H1 (cell line): ENCODE measurements around the gene SSBP3. TPM values are rescaled to one million over a fixed set of nuclear protein-coding genes. Genes with fewer than 3 reads are reported as not detected.

Experiments used
- CTCF ChIA-PET: fragments of 300-600 bp; sonication (Branson Sonifier 250); formaldehyde crosslinking; loops from one replicate; lab custom pipeline; 2021; ENCODE audit not compliant: partially characterized antibody; lab: Charles Lee
- POLR2A ChIA-PET: fragments of 300-600 bp; sonication (Branson Sonifier 250); formaldehyde crosslinking; loops from one replicate; lab custom pipeline; 2021; ENCODE audit warnings: inconsistent platforms; ENCODE audit not compliant: partially characterized antibody; lab: Charles Lee
- DNase-seq, 2 experiments: peaks; one replicate each; pipeline versions ENCODE4 v3.0.0 to v3.0.0-alpha.2; 2010 to 2022; ENCODE audit warnings: low spot score in 2 of 2, low read depth in 1 of 2, mixed read lengths in 1 of 2
- FAIRE-seq: peaks from 2 replicates; lab custom pipeline; 2011; peaks lifted over from hg19 to GRCh38; lab: Jason Lieb, UNC
- H2AFZ ChIP-seq: 2 replicates; pipeline ENCODE4 v1.8.1; 2012; ENCODE audit warnings: low read length, inconsistent platforms
- H2AK5ac ChIP-seq: 2 replicates; pipeline ENCODE4 v1.6.1; 2013; ENCODE audit warnings: low read depth, low read length
- H2BK120ac ChIP-seq: replicated peaks from 2 replicates; pipeline ENCODE3; 2013; ENCODE audit warnings: low read depth, low read length, inconsistent platforms
- H2BK12ac ChIP-seq: 2 replicates; pipeline ENCODE4 v1.6.1; 2013; ENCODE audit warnings: low read depth, low read length
- H2BK15ac ChIP-seq: 2 replicates; pipeline ENCODE4 v1.6.1; 2013; ENCODE audit warnings: low read length
- H2BK20ac ChIP-seq: 2 replicates; pipeline ENCODE4 v1.6.1; 2013; ENCODE audit warnings: low read length
- H2BK5ac ChIP-seq: 2 replicates; pipeline ENCODE4 v1.6.1; 2013; ENCODE audit warnings: low read depth, low read length
- H3K14ac ChIP-seq: 2 replicates; pipeline ENCODE4 v1.6.1; 2013; ENCODE audit warnings: inconsistent platforms; ENCODE audit not compliant: insufficient read length
- H3K18ac ChIP-seq: 2 replicates; pipeline ENCODE4 v1.6.1; 2013; ENCODE audit warnings: low read length; ENCODE audit errors: extremely low read depth
- H3K23ac ChIP-seq: 2 replicates; pipeline ENCODE4 v1.6.1; 2013; ENCODE audit warnings: inconsistent platforms; ENCODE audit not compliant: insufficient read length
- H3K23me2 ChIP-seq: 2 replicates; pipeline ENCODE4 v1.6.1; 2013; ENCODE audit warnings: low read depth, low read length
- H3K27ac ChIP-seq: 2 replicates; pipeline ENCODE4 v1.6.1; 2011; ENCODE audit warnings: low read depth, low read length, inconsistent platforms
- H3K27me3 ChIP-seq, 4 experiments: replicated peaks in 1 of 4; 1 replicate in 1 of 4; 2 replicates in 3 of 4; pipeline versions ENCODE4 v1.6.1 to v1.8.1; 2011 to 2013; ENCODE audit warnings: low read length in 3 of 4, mild to moderate bottlenecking in 3 of 4, inconsistent platforms in 2 of 4, mixed read lengths in 2 of 4, moderate library complexity in 1 of 4; ENCODE audit not compliant: control insufficient read depth in 3 of 4, insufficient read depth in 3 of 4; ENCODE audit errors: extremely low read depth in 1 of 4
- H3K36me3 ChIP-seq, 4 experiments: 2 replicates each; pipeline versions ENCODE4 v1.6.1 to v1.8.1; 2011 to 2013; ENCODE audit warnings: mild to moderate bottlenecking in 4 of 4, low read length in 3 of 4, moderate library complexity in 2 of 4, control low read depth in 1 of 4, inconsistent platforms in 1 of 4; ENCODE audit not compliant: insufficient read depth in 4 of 4, control insufficient read depth in 2 of 4
- H3K4ac ChIP-seq: replicated peaks from 2 replicates; pipeline ENCODE3; 2013; ENCODE audit warnings: low read length, low read depth, mixed read lengths, inconsistent platforms; ENCODE audit not compliant: insufficient read length
- H3K4me1 ChIP-seq, 4 experiments: replicated peaks in 1 of 4; 1 replicate in 1 of 4; 2 replicates in 3 of 4; pipeline versions ENCODE4 v1.6.1 to v1.8.1; 2011 to 2013; ENCODE audit warnings: low read length in 3 of 4, inconsistent platforms in 2 of 4, mixed read lengths in 1 of 4; ENCODE audit not compliant: insufficient read depth in 4 of 4, control insufficient read depth in 3 of 4
- H3K4me2 ChIP-seq, 2 experiments: 2 replicates each; pipeline versions ENCODE4 v1.6.1 to v1.8.1; 2011 to 2013; ENCODE audit warnings: low read depth in 2 of 2, low read length in 2 of 2, control low read depth in 1 of 2, inconsistent platforms in 1 of 2, mild to moderate bottlenecking in 1 of 2; ENCODE audit not compliant: insufficient read depth in 1 of 2
- H3K4me3 ChIP-seq, 4 experiments: fragments of 200-600, 300-600 bp in 1 of 4; sonication (generic), shearing (Covaris generic), sonication (Bioruptor Twin) in 1 of 4; 2 replicates each; pipeline versions ENCODE4 v1.5.1 to v1.8.1; 2011 to 2016; ENCODE audit warnings: low read length in 4 of 4, low read depth in 3 of 4, control low read depth in 2 of 4, inconsistent platforms in 2 of 4, mild to moderate bottlenecking in 2 of 4, mixed read lengths in 1 of 4, moderate library complexity in 1 of 4; ENCODE audit not compliant: insufficient read depth in 2 of 4; ENCODE audit errors: extremely low read depth in 1 of 4
- H3K56ac ChIP-seq: replicated peaks from 2 replicates; pipeline ENCODE3; 2013; ENCODE audit warnings: low read depth, mild to moderate bottlenecking, mixed read lengths, low read length, inconsistent platforms; ENCODE audit not compliant: insufficient read length
- H3K79me1 ChIP-seq: 2 replicates; pipeline ENCODE4 v1.6.1; 2013; ENCODE audit warnings: low read depth, low read length, control low read depth
- H3K79me2 ChIP-seq, 2 experiments: 2 replicates each; pipeline versions ENCODE4 v1.6.1 to v1.8.1; 2012 to 2013; ENCODE audit warnings: low read length in 2 of 2, mild to moderate bottlenecking in 2 of 2, inconsistent platforms in 1 of 2; ENCODE audit not compliant: insufficient read depth in 2 of 2, control insufficient read depth in 1 of 2
- H3K9ac ChIP-seq, 4 experiments: replicated peaks in 1 of 4; 1 replicate in 1 of 4; 2 replicates in 3 of 4; pipeline versions ENCODE4 v1.6.1 to v1.8.1; 2011 to 2013; ENCODE audit warnings: low read depth in 3 of 4, low read length in 3 of 4, control low read depth in 2 of 4, mild to moderate bottlenecking in 2 of 4, moderate library complexity in 2 of 4, inconsistent platforms in 1 of 4; ENCODE audit errors: extremely low read depth in 1 of 4
- H3K9me3 ChIP-seq, 2 experiments: 2 replicates each; pipeline versions ENCODE4 v1.6.1 to v1.8.1; 2012 to 2013; ENCODE audit warnings: mild to moderate bottlenecking in 2 of 2, moderate library complexity in 2 of 2, control low read depth in 1 of 2, inconsistent platforms in 1 of 2, low read depth in 1 of 2, low read length in 1 of 2, mixed read lengths in 1 of 2; ENCODE audit not compliant: insufficient read depth in 2 of 2
- H4K20me1 ChIP-seq, 2 experiments: replicated peaks in 1 of 2; 2 replicates each; pipeline versions ENCODE3 to v1.8.1; 2011 to 2013; ENCODE audit warnings: inconsistent platforms in 2 of 2, low read length in 2 of 2, mild to moderate bottlenecking in 1 of 2; ENCODE audit not compliant: insufficient read depth in 2 of 2, control insufficient read depth in 1 of 2
- H4K5ac ChIP-seq: 2 replicates; pipeline ENCODE4 v1.6.1; 2013; ENCODE audit warnings: low read length, low read depth, mixed read lengths, inconsistent platforms; ENCODE audit not compliant: insufficient read length
- H4K8ac ChIP-seq: 2 replicates; pipeline ENCODE4 v1.8.0; 2013; ENCODE audit warnings: mild to moderate bottlenecking, moderate library complexity, low read length, inconsistent platforms; ENCODE audit not compliant: insufficient read depth; ENCODE audit errors: extremely low read depth
- H4K91ac ChIP-seq: replicated peaks from 2 replicates; pipeline ENCODE3; 2013; ENCODE audit warnings: low read length, mixed read lengths, inconsistent platforms; ENCODE audit not compliant: insufficient read length
- FOSL1 ChIP-seq: IDR thresholded peaks from 2 replicates; pipeline ENCODE4 v1.6.1; 2011; ENCODE audit warnings: mild to moderate bottlenecking, low read depth, low read length, moderate library complexity; ENCODE audit not compliant: insufficient read depth
- POLR2A ChIP-seq, 2 experiments: IDR thresholded peaks; 1 replicate in 1 of 2; 2 replicates in 1 of 2; pipeline ENCODE4 v1.6.1; 2011; ENCODE audit warnings: low read depth in 2 of 2, low read length in 2 of 2, mild to moderate bottlenecking in 2 of 2; ENCODE audit errors: control extremely low read depth in 1 of 2
- RBBP5 ChIP-seq: IDR thresholded peaks from 2 replicates; pipeline ENCODE4 v1.7.1; 2012; ENCODE audit warnings: low read depth, mild to moderate bottlenecking, inconsistent platforms, low read length, moderate library complexity, borderline replicate concordance
- TBP ChIP-seq: IDR thresholded peaks from 2 replicates; pipeline ENCODE4 v1.6.1; 2011; ENCODE audit warnings: low read depth, low read length, improper control_type of control experiment
- WGBS, 2 experiments: shearing (Covaris generic) in 1 of 2; methylation state at CpG; one replicate each; pipeline versions ENCODE4 v1.1.6 to v1.1.7; 2013 to 2015; ENCODE audit warnings: low lambda C conversion rate in 2 of 2, mixed read lengths in 2 of 2, inconsistent platforms in 1 of 2, low coverage in 1 of 2, missing lambda C conversion rate in 1 of 2; ENCODE audit not compliant: insufficient replicate concordance in 2 of 2, insufficient coverage in 1 of 2, insufficient read length in 1 of 2; ENCODE audit errors: extremely low coverage in 1 of 2, missing lambda C conversion rate in 1 of 2; 5-methylcytosine and 5-hydroxymethylcytosine counted together
- polyA plus RNA-seq, 7 experiments: library from polyadenylated mRNA; depleted of rRNA in 3 of 7; stranded (reverse) in 5 of 7; unstranded in 2 of 7; fragments of >200 nt in 5 of 7; fragments of 200-250 nt in 2 of 7; gene quantifications; 1 replicate in 5 of 7; 2 replicates in 1 of 7; 4 replicates in 1 of 7; pipeline versions ENCODE4 v1.2.1 to v1.2.3, GENCODE V29; 2011 to 2013; ENCODE audit warnings: missing spikeins in 2 of 7, mixed read lengths in 2 of 7
- total RNA-seq: library from RNA; stranded (reverse); fragmentation: NEBNext Ultra II Directional; extraction: Animal tissue kit (Norgen Biotek cat#: 25700); gene quantifications from 2 replicates; pipeline ENCODE4 v1.2.1, GENCODE V29; 2021

The SSBP3 gene
- total and polyA plus RNA-seq, 2 of the 8 experiments (the other 6 are each of a cell fraction or from before 2014, with no cell fraction given), result 99.7 to 133 TPM

DNA sequence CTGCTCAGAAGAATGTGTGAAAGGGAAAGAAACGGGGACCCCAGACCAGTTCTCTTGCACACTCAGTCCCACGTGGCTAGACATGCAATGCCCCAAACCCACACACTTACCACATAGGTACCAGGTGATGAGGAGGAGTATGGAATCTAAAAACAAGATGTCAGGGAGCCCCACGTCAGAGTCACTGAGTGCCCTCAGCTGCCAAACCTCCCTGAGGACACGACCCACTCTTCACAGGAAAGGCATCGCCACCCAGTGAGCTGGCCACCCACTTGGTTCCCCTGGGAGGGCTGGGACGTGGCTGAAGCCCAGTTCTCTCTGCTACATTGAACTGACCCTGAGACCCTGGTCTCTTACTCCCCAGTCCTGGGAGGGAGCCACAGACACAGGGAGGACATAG lies 164.8 kb downstream of the SSBP3 start:
- no peak overlapping the region for H4K8ac ChIP-seq
- H3K9ac ChIP-seq, result no peak overlapping the region
- no peaks in the 10 kb centered on the region for H3K9me3 ChIP-seq
- no peak overlapping the region for H4K5ac ChIP-seq
- H3K18ac ChIP-seq, result no peak overlapping the region
- no peaks in the 10 kb centered on the region for H3K4me1 ChIP-seq
- H3K79me2 ChIP-seq, result no peaks in the 10 kb centered on the region
- no peak overlapping the region for H2BK12ac ChIP-seq
- H2BK120ac ChIP-seq, result no peak overlapping the region
- no peak overlapping the region for H2BK15ac ChIP-seq
- peaks cover 2 to 8% of the 10 kb centered on the region in 2 experiments for H4K20me1 ChIP-seq
- no peak overlapping the region for H3K4me3 ChIP-seq
- DNase-seq (no peak), FAIRE-seq (no peak)
- H3K23me2 ChIP-seq, result no peaks in the 10 kb centered on the region
- H2BK5ac ChIP-seq, result no peak overlapping the region
- H2AK5ac ChIP-seq, result no peak overlapping the region
- 90% methylated on average over 6 of the region's 6 CpGs; no CpG with 5 or more reads in 1 of the 2 experiments for WGBS, 2 experiments
- H2AFZ ChIP-seq, result no peak overlapping the region
- H3K56ac ChIP-seq, result no peak overlapping the region
- POLR2A ChIA-PET, result interaction anchor here (0.9 to 1.1 kb wide), 2 partner anchors 21 to 27 kb away, joined by 3 to 4 read pairs; no protein-coding TSS in a partner anchor
- no peak overlapping the region for H4K91ac ChIP-seq
- no peak overlapping the region for H3K4me2 ChIP-seq
- no peaks in the 10 kb centered on the region; the same call in 1 of the 2 replicates for H3K79me1 ChIP-seq
- H3K27ac ChIP-seq, result no peak overlapping the region
- CTCF ChIA-PET, result interaction anchor here (0.7 to 1.6 kb wide), 3 partner anchors 9 to 162 kb away, joined by 3 read pairs; no protein-coding TSS in a partner anchor
- TF ChIP-seq RBBP5 (no peak), FOSL1 (no peak), TBP (no peak), POLR2A (IDR thresholded peaks at IDR 0.05; ENCODE audit: control extremely low read depth in 1 of 2, low read depth in 2 of 2, low read length in 2 of 2) (no peak)
- TF ChIP-seq, all 59 proteins: peak for 0
- Histone ChIP-seq H3K4ac (no peak overlapping the region), H3K14ac (no peak overlapping the region), H3K27me3 (no peaks in the 10 kb centered on the region; a peak in 1 of 7 replicates), H3K36me3 (peaks cover 5 to 50% (median 27%) of the 10 kb centered on the region in 4 experiments; a peak in 7 of 8 replicates), H3K23ac (no peak overlapping the region), H2BK20ac (no peak overlapping the region)
